Measurements from ENCODE around the gene SBF2.

The SBF2 gene

DNA sequence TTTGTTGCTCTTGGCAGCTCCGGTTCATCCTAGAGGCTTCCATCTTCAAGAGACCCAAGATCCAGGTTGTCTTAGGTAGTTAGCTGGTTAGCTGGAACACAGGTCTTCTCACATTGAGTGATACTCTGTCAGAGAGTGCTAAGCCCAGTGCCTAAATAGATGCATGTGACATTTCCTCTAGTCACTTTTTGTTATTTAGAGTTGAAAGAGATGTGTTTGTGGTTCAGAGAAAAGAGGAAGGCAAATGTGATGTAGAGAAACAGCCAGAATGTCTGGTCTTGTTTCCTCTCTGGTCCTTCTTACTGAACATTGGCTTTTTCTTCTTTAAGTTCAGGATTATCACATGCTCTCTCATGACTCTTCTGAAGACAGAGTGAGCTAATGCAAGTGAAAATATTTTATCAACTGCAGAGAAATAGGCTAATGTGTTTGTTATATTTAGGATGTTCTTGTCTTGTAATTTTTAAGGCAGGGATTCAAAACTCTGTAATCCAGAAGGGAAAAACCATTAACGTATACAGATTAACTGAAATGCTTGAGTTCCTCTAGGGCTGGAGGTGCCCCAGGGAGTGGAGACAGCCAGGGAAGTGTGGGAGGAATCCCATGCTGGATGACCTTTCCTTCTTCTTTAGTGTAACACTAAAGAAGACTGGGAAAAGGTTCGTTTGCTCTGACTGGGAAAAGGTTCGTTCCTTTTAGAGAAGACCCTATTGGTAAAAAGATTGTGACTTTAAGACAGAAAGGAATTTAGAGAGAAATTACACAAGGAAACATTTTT is 554.7 kb downstream of the SBF2 start:
- peak; percentile 63 for DNase-seq (ENCODE audit: low read depth)
- TF ChIP-seq CTCF (IDR thresholded peaks at IDR 0.05; ENCODE audit: insufficient read depth, low read depth, low read length, missing control alignments), result no peak
- H3K4me3 ChIP-seq (ENCODE audit: low read depth, low read length), result no peak overlapping the region

GRCh38 chr11:9738707-9739106 is 555.3 kb downstream of the SBF2 start:
- TF ChIP-seq CTCF (IDR thresholded peaks at IDR 0.05; ENCODE audit: insufficient read depth, low read depth, low read length, missing control alignments), result no peak
- no peak overlapping the region for H3K4me3 ChIP-seq (ENCODE audit: low read depth, low read length)

GRCh38 chr11:9738116-9738515 is 555.9 kb downstream of the SBF2 start:
- no peak overlapping the region for H3K4me3 ChIP-seq (ENCODE audit: low read depth, low read length)
- no peak for TF ChIP-seq CTCF (IDR thresholded peaks at IDR 0.05; ENCODE audit: insufficient read depth, low read depth, low read length, missing control alignments)
- DNase-seq (ENCODE audit: low read depth), result no peak

More at GRCh38 chr11:9738707-9739106, 555.3 kb downstream of the SBF2 start:
- no peak for DNase-seq (ENCODE audit: low read depth)

DNA sequence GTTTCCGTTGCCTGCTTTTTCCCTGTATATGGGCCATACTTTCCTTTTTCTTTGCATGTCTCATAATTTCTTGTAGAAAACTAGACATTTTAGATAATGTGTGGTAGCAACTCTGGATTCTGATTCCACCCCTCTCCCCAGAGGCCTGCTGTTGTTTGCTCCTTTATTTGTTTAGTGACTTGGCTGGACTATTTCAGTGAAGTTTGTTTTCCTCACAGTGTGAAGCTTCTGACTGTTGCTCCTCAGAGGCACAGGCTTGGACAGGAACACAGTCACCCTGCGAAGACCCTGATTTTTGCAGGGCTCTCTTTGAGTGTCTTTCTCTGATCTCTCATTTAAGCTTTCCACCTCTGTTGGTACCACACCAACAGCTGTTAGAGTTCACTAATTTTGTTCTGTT is 557.7 kb downstream of the SBF2 start:
- TF ChIP-seq CTCF (IDR thresholded peaks at IDR 0.05; ENCODE audit: insufficient read depth, low read depth, low read length, missing control alignments), result no peak
- H3K4me3 ChIP-seq (ENCODE audit: low read depth, low read length), result no peak overlapping the region
- no peak for DNase-seq (ENCODE audit: low read depth)

- H3K4me3 ChIP-seq (ENCODE audit: low read depth, low read length), result no peak overlapping the region
- no peak for DNase-seq (ENCODE audit: low read depth)
- TF ChIP-seq CTCF (IDR thresholded peaks at IDR 0.05; ENCODE audit: insufficient read depth, low read depth, low read length, missing control alignments), result no peak
Observed at GRCh38 chr11:9735919-9736318, 558.1 kb downstream of the SBF2 start.

GRCh38 chr11:9735236-9735635 is 558.8 kb downstream of the SBF2 start:
- DNase-seq (ENCODE audit: low read depth), result no peak
- no peak for TF ChIP-seq CTCF (IDR thresholded peaks at IDR 0.05; ENCODE audit: insufficient read depth, low read depth, low read length, missing control alignments)
- H3K4me3 ChIP-seq (ENCODE audit: low read depth, low read length), result no peak overlapping the region

DNA sequence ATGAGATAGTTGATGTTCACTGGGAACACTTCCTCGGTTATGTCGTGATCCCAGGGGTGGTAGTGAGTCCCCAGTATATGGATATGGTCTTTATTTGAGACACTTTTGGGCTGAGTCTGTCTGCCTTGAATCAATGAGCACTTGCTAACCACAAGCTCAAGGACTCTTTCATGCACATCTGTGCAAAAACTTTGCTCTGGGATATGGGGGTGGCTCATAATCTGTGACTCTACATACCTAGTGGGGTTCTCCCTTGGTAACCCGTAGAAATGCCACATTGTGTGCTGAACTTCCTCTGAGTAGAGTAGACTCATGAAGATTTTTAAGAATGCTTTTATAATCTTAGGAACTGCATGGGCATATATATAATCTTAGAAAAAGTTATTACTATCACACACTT is 560.8 kb downstream of the SBF2 start:
- TF ChIP-seq CTCF (IDR thresholded peaks at IDR 0.05; ENCODE audit: insufficient read depth, low read depth, low read length, missing control alignments), result no peak
- no peak overlapping the region for H3K4me3 ChIP-seq (ENCODE audit: low read depth, low read length)
- DNase-seq (ENCODE audit: low read depth), result no peak
